ENCODE measurements around the gene TBC1D8. TPM values are rescaled to one million over a fixed set of nuclear protein-coding genes. Genes with fewer than 3 reads are reported as not detected.

Gene TBC1D8
- total and polyA plus RNA-seq, 2 donors (not counting 1 experiment from before 2014, with no cell fraction given): 1.7 to 15.7 TPM

- intact Hi-C loops (cut with micrococcal nuclease): no loop called here
- H3K27me3 Mint-ChIP-seq: peaks cover 4% of the 10 kb centered on the region
- Histone ChIP-seq H2AFZ (ENCODE audit: insufficient read depth, low read depth, low read length, poor library complexity, severe bottlenecking) (no peak overlapping the region), H3K4me1 (ENCODE audit: control insufficient read depth in 2 of 2, insufficient read depth in 2 of 2, low read length in 2 of 2) (peaks cover 0 to 7% of the 10 kb centered on the region in 2 donors), H3K27ac (ENCODE audit: low read length in 2 of 2) (no peak overlapping the region), H4K20me1 (ENCODE audit: control insufficient read depth, insufficient read depth, low read length, poor library complexity, severe bottlenecking) (no peaks in the 10 kb centered on the region), H3K36me3 (replicated peaks in 1 of 2; ENCODE audit: control extremely low read depth in 1 of 2, control insufficient read depth in 1 of 2, extremely low read depth in 1 of 2, insufficient read depth in 2 of 2, low read length in 1 of 2) (no peaks in the 10 kb centered on the region), H3K4me3 (ENCODE audit: control extremely low read depth in 1 of 5, extremely low read depth in 1 of 5, insufficient read depth in 1 of 5, low read depth in 2 of 5, low read length in 4 of 5) (no peak overlapping the region), H3K27me3 (replicated peaks in 1 of 4; ENCODE audit: control extremely low read depth in 1 of 4, control insufficient read depth in 3 of 4, insufficient read depth in 4 of 4, low read length in 3 of 4) (no peaks in the 10 kb centered on the region), H3K9ac (ENCODE audit: low read length) (no peak overlapping the region), H3K79me2 (ENCODE audit: control insufficient read depth, insufficient read depth, low read length) (no peaks in the 10 kb centered on the region), H3K4me2 (replicated peaks; ENCODE audit: low read depth, low read length, poor library complexity, severe bottlenecking) (no peak overlapping the region), H3K9me3 (ENCODE audit: control extremely low read depth in 1 of 3, control insufficient read depth in 2 of 3, insufficient read depth in 1 of 3, low read length in 2 of 3) (no peaks in the 10 kb centered on the region)
- POLR2A ChIA-PET: no interaction called here
- H3K27ac Mint-ChIP-seq: no peak overlapping the region
- H3K4me3 Mint-ChIP-seq: no peak overlapping the region
- H3K4me1 Mint-ChIP-seq: peaks cover 10% of the 10 kb centered on the region
- CTCF ChIA-PET: interaction anchor here (0.6 to 0.7 kb wide), 3 partner anchors 116 to 1442 kb away, joined by 3 read pairs; no protein-coding TSS in a partner anchor
- DNase-seq (no peak), ATAC-seq (ENCODE audit: low read depth) (no peak)
- no peaks in the 10 kb centered on the region for H3K9me3 Mint-ChIP-seq (ENCODE audit: insufficient read depth)
- no peak for TF ChIP-seq CTCF (IDR thresholded peaks at IDR 0.05)
- TF ChIP-seq EZH2 (IDR thresholded peaks at IDR 0.05; ENCODE audit: borderline replicate concordance, insufficient read depth, low read depth, low read length, poor library complexity, severe bottlenecking): no peak
Measured at GRCh38 chr2:101087638-101088037, 63.5 kb downstream of the TBC1D8 start.

- Mint-ChIP-seq H3K27ac (no peak overlapping the region), H3K4me3 (no peak overlapping the region), H3K27me3 (peaks cover 15% of the 10 kb centered on the region), H3K4me1 (peaks cover 1% of the 10 kb centered on the region), H3K9me3 (ENCODE audit: insufficient read depth) (no peaks in the 10 kb centered on the region)
- ChIA-PET CTCF (no interaction called here), POLR2A (no interaction called here)
- H3K9me3 ChIP-seq (ENCODE audit: control extremely low read depth in 1 of 3, control insufficient read depth in 2 of 3, insufficient read depth in 1 of 3, low read length in 2 of 3): no peaks in the 10 kb centered on the region
- H4K20me1 ChIP-seq (ENCODE audit: control insufficient read depth, insufficient read depth, low read length, poor library complexity, severe bottlenecking): no peaks in the 10 kb centered on the region
- no peaks in the 10 kb centered on the region for H3K36me3 ChIP-seq (replicated peaks in 1 of 2; ENCODE audit: control extremely low read depth in 1 of 2, control insufficient read depth in 1 of 2, extremely low read depth in 1 of 2, insufficient read depth in 2 of 2, low read length in 1 of 2)
- ATAC-seq (ENCODE audit: low read depth): no peak
- intact Hi-C loops (cut with micrococcal nuclease): no loop called here
- H3K9ac ChIP-seq (ENCODE audit: low read length): no peak overlapping the region
- no peak for TF ChIP-seq EZH2 (IDR thresholded peaks at IDR 0.05; ENCODE audit: borderline replicate concordance, insufficient read depth, low read depth, low read length, poor library complexity, severe bottlenecking)
- no peak for TF ChIP-seq CTCF (IDR thresholded peaks at IDR 0.05)
- no peaks in the 10 kb centered on the region for H3K4me1 ChIP-seq (ENCODE audit: control insufficient read depth in 2 of 2, insufficient read depth in 2 of 2, low read length in 2 of 2)
- no peaks in the 10 kb centered on the region for H3K27me3 ChIP-seq (replicated peaks in 1 of 4; ENCODE audit: control extremely low read depth in 1 of 4, control insufficient read depth in 3 of 4, insufficient read depth in 4 of 4, low read length in 3 of 4)
- no peak overlapping the region for H3K4me2 ChIP-seq (replicated peaks; ENCODE audit: low read depth, low read length, poor library complexity, severe bottlenecking)
- H3K4me3 ChIP-seq (ENCODE audit: control extremely low read depth in 1 of 5, extremely low read depth in 1 of 5, insufficient read depth in 1 of 5, low read depth in 2 of 5, low read length in 4 of 5): no peak overlapping the region
- WGBS (ENCODE audit: insufficient coverage): 90% methylated on average over 2 of the region's 2 CpGs
- no peak for DNase-seq
- no peak overlapping the region for H2AFZ ChIP-seq (ENCODE audit: insufficient read depth, low read depth, low read length, poor library complexity, severe bottlenecking)
- H3K79me2 ChIP-seq (ENCODE audit: control insufficient read depth, insufficient read depth, low read length): no peaks in the 10 kb centered on the region
- H3K27ac ChIP-seq (ENCODE audit: low read length in 2 of 2): no peak overlapping the region
Measured at GRCh38 chr2:101083613-101084012, 67.6 kb downstream of the TBC1D8 start.

Data from B cell (primary cell).